Nephron (organoid): Measurements from ENCODE around the gene ENDOD1.

Experiments
- H3K27ac Mint-ChIP-seq, 3 experiments: 2 replicates each; pipeline ENCODE4 v1.8.0; 2020; ENCODE audit warnings: mixed read lengths in 3 of 3, mild to moderate bottlenecking in 2 of 3, moderate library complexity in 1 of 3
- H3K27me3 Mint-ChIP-seq: 2 replicates; pipeline ENCODE4 v1.8.0; 2021; ENCODE audit warnings: low read depth, mild to moderate bottlenecking, moderate library complexity, mixed read lengths
- H3K36me3 Mint-ChIP-seq: 2 replicates; pipeline ENCODE4 v1.8.0; 2020; ENCODE audit warnings: low read depth, mixed read lengths
- H3K4me1 Mint-ChIP-seq: 2 replicates; pipeline ENCODE4 v1.8.0; 2020; ENCODE audit warnings: mixed read lengths
- H3K4me3 Mint-ChIP-seq, 3 experiments: 2 replicates each; pipeline ENCODE4 v1.8.0; 2020; ENCODE audit warnings: mild to moderate bottlenecking in 3 of 3, mixed read lengths in 3 of 3, moderate library complexity in 2 of 3
- H3K9me3 Mint-ChIP-seq: 2 replicates; pipeline ENCODE4 v1.8.0; 2020; ENCODE audit warnings: mixed read lengths
- TF ChIP-seq, protein P1 (sequence below), 3 experiments: fragments of 200-600 bp; sonication (generic); IDR thresholded peaks; one replicate each; pipeline ENCODE4 v1.5.0; 2021; ENCODE audit warnings: antibody characterized with exemption in 3 of 3; ENCODE audit not compliant: unreplicated experiment in 3 of 3

ENDOD1 gene

DNA sequence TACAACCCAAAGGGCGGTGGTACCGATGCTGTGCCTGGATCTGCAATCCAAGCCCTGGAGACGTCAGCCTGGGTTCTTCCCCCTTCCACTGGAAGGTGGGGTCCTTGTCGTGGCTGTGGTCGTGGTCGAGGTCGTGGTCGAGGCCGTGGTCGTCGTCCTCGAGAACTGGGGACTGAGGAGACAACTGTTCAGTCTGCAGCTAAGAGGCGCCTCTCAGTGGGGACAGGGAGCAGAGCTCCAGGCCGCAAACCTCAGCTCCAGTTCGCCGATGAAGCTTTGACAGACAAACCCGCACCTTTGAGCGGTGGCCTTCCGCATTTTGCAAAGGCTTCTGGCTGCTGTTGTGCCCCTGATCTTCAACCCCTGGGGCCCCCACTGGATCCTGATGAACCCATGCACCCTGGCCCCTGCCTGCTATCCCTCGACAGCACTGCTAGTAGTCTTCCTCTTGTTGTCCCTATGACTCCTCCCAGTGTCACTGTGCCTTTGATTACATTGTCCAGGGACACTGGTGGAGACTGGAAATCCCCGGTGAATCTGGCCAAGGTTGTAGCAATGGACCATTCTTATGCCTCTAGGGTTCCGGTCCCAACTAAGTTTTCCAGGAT is 38.9 kb upstream of the ENDOD1 start:
- Mint-ChIP-seq H3K27me3 (peaks cover 15% of the 10 kb centered on the region), H3K4me3 (no peak overlapping the region), H3K4me1 (no peaks in the 10 kb centered on the region), H3K9me3 (peaks cover 4% of the 10 kb centered on the region), H3K36me3 (no peaks in the 10 kb centered on the region), H3K27ac (no peak overlapping the region)
- TF ChIP-seq, protein P1, sequence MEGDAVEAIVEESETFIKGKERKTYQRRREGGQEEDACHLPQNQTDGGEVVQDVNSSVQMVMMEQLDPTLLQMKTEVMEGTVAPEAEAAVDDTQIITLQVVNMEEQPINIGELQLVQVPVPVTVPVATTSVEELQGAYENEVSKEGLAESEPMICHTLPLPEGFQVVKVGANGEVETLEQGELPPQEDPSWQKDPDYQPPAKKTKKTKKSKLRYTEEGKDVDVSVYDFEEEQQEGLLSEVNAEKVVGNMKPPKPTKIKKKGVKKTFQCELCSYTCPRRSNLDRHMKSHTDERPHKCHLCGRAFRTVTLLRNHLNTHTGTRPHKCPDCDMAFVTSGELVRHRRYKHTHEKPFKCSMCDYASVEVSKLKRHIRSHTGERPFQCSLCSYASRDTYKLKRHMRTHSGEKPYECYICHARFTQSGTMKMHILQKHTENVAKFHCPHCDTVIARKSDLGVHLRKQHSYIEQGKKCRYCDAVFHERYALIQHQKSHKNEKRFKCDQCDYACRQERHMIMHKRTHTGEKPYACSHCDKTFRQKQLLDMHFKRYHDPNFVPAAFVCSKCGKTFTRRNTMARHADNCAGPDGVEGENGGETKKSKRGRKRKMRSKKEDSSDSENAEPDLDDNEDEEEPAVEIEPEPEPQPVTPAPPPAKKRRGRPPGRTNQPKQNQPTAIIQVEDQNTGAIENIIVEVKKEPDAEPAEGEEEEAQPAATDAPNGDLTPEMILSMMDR (IDR thresholded peaks at IDR 0.05; ENCODE audit: unreplicated experiment in 3 of 3), result no peak

DNA sequence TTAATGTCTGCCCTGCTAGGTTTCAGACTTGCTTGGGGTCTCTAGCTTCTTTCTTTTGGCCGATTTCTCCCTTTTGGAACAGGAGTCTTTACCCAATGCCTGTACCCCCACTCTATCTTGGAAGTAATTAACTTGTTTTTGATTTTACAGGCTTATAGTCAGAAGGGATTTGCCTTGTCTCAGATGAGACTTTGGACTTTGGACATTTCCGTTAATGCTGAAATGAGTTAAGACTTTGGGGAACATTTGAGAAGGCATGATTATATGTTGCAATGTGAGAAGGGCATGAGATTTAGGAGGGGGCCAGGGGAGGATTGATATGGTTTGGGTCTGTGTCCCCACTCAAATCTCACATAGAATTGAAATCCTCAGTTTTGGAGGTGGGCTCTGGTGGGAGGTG is 35.3 kb upstream of the ENDOD1 start:
- Mint-ChIP-seq H3K27me3 (peaks cover 15% of the 10 kb centered on the region), H3K4me1 (no peaks in the 10 kb centered on the region), H3K36me3 (no peaks in the 10 kb centered on the region), H3K27ac (no peak overlapping the region), H3K4me3 (no peak overlapping the region), H3K9me3 (peaks cover 4% of the 10 kb centered on the region)
- TF ChIP-seq, protein P1 (IDR thresholded peaks at IDR 0.05; ENCODE audit: unreplicated experiment in 3 of 3), result no peak

DNA sequence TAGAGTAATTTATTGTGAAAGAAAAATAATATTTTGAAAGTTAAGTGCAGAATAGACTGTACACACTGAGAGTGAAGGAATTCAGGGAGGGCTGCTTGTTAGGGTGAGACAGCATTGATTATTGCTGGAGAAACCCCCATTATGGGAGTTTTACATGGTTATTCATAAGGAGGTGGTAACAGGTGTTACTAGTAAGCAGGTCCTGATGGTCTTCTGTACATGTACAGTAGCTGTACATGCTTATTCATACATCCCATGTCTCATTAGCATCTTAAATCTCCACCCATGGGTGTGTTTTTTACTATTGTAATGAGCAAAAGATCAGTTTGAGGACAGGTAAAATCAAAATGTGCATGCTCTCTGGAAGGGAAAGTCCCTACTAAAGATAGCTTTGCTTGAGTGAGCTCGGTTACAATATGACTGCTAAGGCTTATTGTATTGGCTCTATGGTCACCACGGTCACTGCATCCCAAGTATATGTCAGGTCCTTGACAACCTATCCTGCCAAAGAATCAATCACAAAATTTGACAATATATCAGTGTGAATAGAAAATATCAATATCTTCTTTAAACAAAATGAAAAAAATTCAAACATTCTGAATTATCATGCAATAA is 34.3 kb upstream of the ENDOD1 start:
- peaks cover 4% of the 10 kb centered on the region for H3K9me3 Mint-ChIP-seq
- peaks cover 15% of the 10 kb centered on the region for H3K27me3 Mint-ChIP-seq
- no peak overlapping the region for H3K4me3 Mint-ChIP-seq
- H3K36me3 Mint-ChIP-seq, result no peaks in the 10 kb centered on the region
- TF ChIP-seq, protein P1 (IDR thresholded peaks at IDR 0.05; ENCODE audit: unreplicated experiment in 3 of 3), result no peak
- H3K27ac Mint-ChIP-seq, result no peak overlapping the region
- H3K4me1 Mint-ChIP-seq, result no peaks in the 10 kb centered on the region

DNA sequence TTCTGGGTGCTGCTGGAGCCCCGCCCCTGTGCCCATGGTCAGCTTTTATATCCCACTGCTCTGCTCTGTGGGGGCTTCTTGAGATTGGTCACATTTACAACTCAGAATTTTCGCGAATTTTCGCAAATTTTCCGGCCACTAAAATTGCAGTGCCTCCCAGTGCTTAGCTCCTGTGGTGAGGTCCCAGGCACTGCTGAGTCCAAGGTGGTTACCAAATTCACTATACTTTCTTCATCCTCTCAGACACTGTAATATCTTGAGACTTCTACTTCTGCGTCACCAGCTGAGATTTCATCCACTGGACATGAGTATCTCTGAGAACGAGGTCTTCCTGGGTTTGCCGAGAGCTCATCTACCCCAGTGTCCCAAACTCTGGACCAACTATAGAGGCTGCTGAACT is 31.7 kb upstream of the ENDOD1 start:
- TF ChIP-seq, protein P1 (IDR thresholded peaks at IDR 0.05; ENCODE audit: unreplicated experiment in 3 of 3), result no peak
- H3K9me3 Mint-ChIP-seq, result peaks cover under 1% of the 10 kb centered on the region
- H3K27ac Mint-ChIP-seq, result no peak overlapping the region
- peaks cover 10% of the 10 kb centered on the region for H3K27me3 Mint-ChIP-seq
- H3K4me1 Mint-ChIP-seq, result no peaks in the 10 kb centered on the region
- H3K36me3 Mint-ChIP-seq, result no peaks in the 10 kb centered on the region
- H3K4me3 Mint-ChIP-seq, result no peak overlapping the region

DNA sequence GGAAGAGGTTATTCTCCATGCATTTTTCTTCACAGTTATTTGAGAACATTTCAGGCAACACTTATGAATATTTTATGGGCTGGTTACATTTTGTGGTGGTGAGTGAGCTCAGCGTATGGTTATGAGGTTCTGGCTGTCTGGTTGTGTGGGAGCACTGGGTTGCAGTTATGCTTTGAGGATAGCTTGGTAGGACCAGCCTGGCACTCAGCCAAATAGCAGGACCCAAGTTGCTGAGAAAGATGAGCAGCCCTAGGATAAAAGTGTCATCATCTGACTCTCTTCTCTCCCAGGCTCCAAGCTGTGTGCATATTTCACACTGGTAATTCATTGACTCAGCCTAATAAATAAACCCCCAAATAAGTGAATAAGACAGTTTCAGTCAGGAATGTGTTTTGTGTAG is 31.0 kb upstream of the ENDOD1 start:
- Mint-ChIP-seq H3K27ac (no peak overlapping the region), H3K27me3 (peaks cover 9% of the 10 kb centered on the region), H3K4me3 (no peak overlapping the region), H3K4me1 (no peaks in the 10 kb centered on the region), H3K9me3 (no peaks in the 10 kb centered on the region), H3K36me3 (no peaks in the 10 kb centered on the region)
- TF ChIP-seq, protein P1 (IDR thresholded peaks at IDR 0.05; ENCODE audit: unreplicated experiment in 3 of 3), result no peak

DNA sequence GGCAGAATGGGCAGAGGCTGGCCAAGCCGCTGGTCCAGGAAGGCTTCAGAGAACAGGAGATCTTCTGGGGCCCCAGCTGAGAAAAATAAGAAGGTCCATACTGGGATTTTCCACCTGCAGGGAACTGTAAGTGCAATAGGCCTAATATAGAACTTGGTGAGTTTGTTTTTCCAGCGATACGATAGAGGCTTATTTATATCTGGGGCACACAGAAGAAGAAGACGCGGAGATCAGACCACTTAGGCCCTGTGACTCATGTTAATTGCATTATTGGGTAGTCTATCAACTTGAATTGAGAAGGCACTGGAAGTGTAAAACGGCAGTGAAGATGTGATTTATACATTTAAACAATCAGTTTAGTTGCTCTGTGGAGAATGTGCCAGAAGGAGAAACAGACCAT is 30.6 kb upstream of the ENDOD1 start:
- H3K4me1 Mint-ChIP-seq, result no peaks in the 10 kb centered on the region
- H3K36me3 Mint-ChIP-seq, result no peaks in the 10 kb centered on the region
- H3K27me3 Mint-ChIP-seq, result peaks cover 7% of the 10 kb centered on the region
- TF ChIP-seq, protein P1 (IDR thresholded peaks at IDR 0.05; ENCODE audit: unreplicated experiment in 3 of 3), result no peak
- no peak overlapping the region for H3K4me3 Mint-ChIP-seq
- no peaks in the 10 kb centered on the region for H3K9me3 Mint-ChIP-seq
- no peak overlapping the region for H3K27ac Mint-ChIP-seq
